Measurements from ENCODE around the gene RBM26. TPM values are rescaled to one million over a fixed set of nuclear protein-coding genes. Genes with fewer than 3 reads are reported as not detected.

The RBM26 gene
- total and polyA plus RNA-seq, 4 donors: 6.4 to 18.4 (median 12.3) TPM

- no peak for TF ChIP-seq SP1 (IDR thresholded peaks at IDR 0.05)
These were observed 85.6 kb downstream of the RBM26 start (continued) for GRCh38 chr13:79320433-79320832.

GRCh38 chr13:79318664-79319063 is 87.4 kb downstream of the RBM26 start:
- 69% methylated on average over 4 of the region's 4 CpGs for whole genome bisulfite sequencing
- Histone ChIP-seq H3K27me3 (ENCODE audit: control insufficient read depth in 4 of 4, insufficient read depth in 4 of 4, low read length in 3 of 4) (no peaks in the 10 kb centered on the region), H3K9ac (ENCODE audit: low read depth in 1 of 2, low read length in 2 of 2) (no peak overlapping the region), H3K36me3 (ENCODE audit: control insufficient read depth in 4 of 4, insufficient read depth in 3 of 4, low read depth in 1 of 4, low read length in 3 of 4) (peaks cover 0 to 11% (median 7%) of the 10 kb centered on the region in 4 donors), H3K9me3 (ENCODE audit: control insufficient read depth in 4 of 4, low read length in 3 of 4) (no peaks in the 10 kb centered on the region), H3K4me3 (ENCODE audit: low read depth in 1 of 3, low read length in 3 of 3) (no peak overlapping the region), H3K4me1 (ENCODE audit: control insufficient read depth in 4 of 4, insufficient read depth in 4 of 4, low read length in 3 of 4) (no peaks in the 10 kb centered on the region), H3K27ac (ENCODE audit: low read depth in 1 of 2, low read length in 2 of 2) (no peak overlapping the region)
- DNase-seq (ENCODE audit: low spot score): no peak
- TF ChIP-seq TAF1 (conservative IDR thresholded peaks at IDR 0.05): no peak
- no peak for TF ChIP-seq NR2F2 (IDR thresholded peaks at IDR 0.05)
- TF ChIP-seq, protein P1, sequence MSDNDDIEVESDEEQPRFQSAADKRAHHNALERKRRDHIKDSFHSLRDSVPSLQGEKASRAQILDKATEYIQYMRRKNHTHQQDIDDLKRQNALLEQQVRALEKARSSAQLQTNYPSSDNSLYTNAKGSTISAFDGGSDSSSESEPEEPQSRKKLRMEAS (IDR thresholded peaks at IDR 0.05): no peak

- no peak overlapping the region for H3K4me3 ChIP-seq (ENCODE audit: low read depth in 1 of 3, low read length in 3 of 3)
- TF ChIP-seq EGR1 (IDR thresholded peaks at IDR 0.05; ENCODE audit: low read depth in 2 of 2) (no peak), REST (IDR thresholded peaks at IDR 0.05) (no peak), RXRA (IDR thresholded peaks at IDR 0.05) (no peak), HNF4A (conservative IDR thresholded peaks at IDR 0.05) (no peak), YY1 (IDR thresholded peaks at IDR 0.05) (no peak), FOXA2 (IDR thresholded peaks at IDR 0.05) (no peak), NR2F2 (IDR thresholded peaks at IDR 0.05) (no peak), FOXA1 (IDR thresholded peaks at IDR 0.05) (no peak), TAF1 (conservative IDR thresholded peaks at IDR 0.05) (no peak), HNF4G (IDR thresholded peaks at IDR 0.05) (no peak), RAD21 (IDR thresholded peaks at IDR 0.05) (no peak), GABPA (IDR thresholded peaks at IDR 0.05 in 1 of 2, conservative IDR thresholded peaks at IDR 0.05 in 1 of 2) (no peak)
- TF ChIP-seq, protein P2, sequence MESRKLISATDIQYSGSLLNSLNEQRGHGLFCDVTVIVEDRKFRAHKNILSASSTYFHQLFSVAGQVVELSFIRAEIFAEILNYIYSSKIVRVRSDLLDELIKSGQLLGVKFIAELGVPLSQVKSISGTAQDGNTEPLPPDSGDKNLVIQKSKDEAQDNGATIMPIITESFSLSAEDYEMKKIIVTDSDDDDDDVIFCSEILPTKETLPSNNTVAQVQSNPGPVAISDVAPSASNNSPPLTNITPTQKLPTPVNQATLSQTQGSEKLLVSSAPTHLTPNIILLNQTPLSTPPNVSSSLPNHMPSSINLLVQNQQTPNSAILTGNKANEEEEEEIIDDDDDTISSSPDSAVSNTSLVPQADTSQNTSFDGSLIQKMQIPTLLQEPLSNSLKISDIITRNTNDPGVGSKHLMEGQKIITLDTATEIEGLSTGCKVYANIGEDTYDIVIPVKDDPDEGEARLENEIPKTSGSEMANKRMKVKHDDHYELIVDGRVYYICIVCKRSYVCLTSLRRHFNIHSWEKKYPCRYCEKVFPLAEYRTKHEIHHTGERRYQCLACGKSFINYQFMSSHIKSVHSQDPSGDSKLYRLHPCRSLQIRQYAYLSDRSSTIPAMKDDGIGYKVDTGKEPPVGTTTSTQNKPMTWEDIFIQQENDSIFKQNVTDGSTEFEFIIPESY (IDR thresholded peaks at IDR 0.05): no peak
- TF ChIP-seq, protein P3, sequence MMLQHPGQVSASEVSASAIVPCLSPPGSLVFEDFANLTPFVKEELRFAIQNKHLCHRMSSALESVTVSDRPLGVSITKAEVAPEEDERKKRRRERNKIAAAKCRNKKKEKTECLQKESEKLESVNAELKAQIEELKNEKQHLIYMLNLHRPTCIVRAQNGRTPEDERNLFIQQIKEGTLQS (IDR thresholded peaks at IDR 0.05): no peak
- TF ChIP-seq, protein P1 (IDR thresholded peaks at IDR 0.05): no peak
- TF ChIP-seq, protein P4, sequence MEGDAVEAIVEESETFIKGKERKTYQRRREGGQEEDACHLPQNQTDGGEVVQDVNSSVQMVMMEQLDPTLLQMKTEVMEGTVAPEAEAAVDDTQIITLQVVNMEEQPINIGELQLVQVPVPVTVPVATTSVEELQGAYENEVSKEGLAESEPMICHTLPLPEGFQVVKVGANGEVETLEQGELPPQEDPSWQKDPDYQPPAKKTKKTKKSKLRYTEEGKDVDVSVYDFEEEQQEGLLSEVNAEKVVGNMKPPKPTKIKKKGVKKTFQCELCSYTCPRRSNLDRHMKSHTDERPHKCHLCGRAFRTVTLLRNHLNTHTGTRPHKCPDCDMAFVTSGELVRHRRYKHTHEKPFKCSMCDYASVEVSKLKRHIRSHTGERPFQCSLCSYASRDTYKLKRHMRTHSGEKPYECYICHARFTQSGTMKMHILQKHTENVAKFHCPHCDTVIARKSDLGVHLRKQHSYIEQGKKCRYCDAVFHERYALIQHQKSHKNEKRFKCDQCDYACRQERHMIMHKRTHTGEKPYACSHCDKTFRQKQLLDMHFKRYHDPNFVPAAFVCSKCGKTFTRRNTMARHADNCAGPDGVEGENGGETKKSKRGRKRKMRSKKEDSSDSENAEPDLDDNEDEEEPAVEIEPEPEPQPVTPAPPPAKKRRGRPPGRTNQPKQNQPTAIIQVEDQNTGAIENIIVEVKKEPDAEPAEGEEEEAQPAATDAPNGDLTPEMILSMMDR (IDR thresholded peaks at IDR 0.05; ENCODE audit: low read depth, low read length, missing input control): no peak
- 96% methylated on average over 2 of the region's 2 CpGs for WGBS
- no peaks in the 10 kb centered on the region for H3K9me3 ChIP-seq (ENCODE audit: control insufficient read depth in 4 of 4, low read length in 3 of 4)
- no peaks in the 10 kb centered on the region for H3K27me3 ChIP-seq (ENCODE audit: control insufficient read depth in 4 of 4, insufficient read depth in 4 of 4, low read length in 3 of 4)
- no peak overlapping the region for H3K9ac ChIP-seq (ENCODE audit: low read depth in 1 of 2, low read length in 2 of 2)
- peaks cover 0 to 11% (median 7%) of the 10 kb centered on the region in 4 donors for H3K36me3 ChIP-seq (ENCODE audit: control insufficient read depth in 4 of 4, insufficient read depth in 3 of 4, low read depth in 1 of 4, low read length in 3 of 4)
- DNase-seq (ENCODE audit: low spot score): no peak
- no peaks in the 10 kb centered on the region for H3K4me1 ChIP-seq (ENCODE audit: control insufficient read depth in 4 of 4, insufficient read depth in 4 of 4, low read length in 3 of 4)
- no peak overlapping the region for H3K27ac ChIP-seq (ENCODE audit: low read depth in 1 of 2, low read length in 2 of 2)
These were observed 88.2 kb downstream of the RBM26 start for GRCh38 chr13:79317856-79318255.
